RWPE1 (cell line): Measurements from ENCODE around the gene TNFAIP3.
A peak's percentile ranks its signal among the peaks of the same experiment; 100 is the strongest.
"Not testable (repeated sequence)": the region's sequence is repeated elsewhere in the genome, so short reads cannot be mapped to it uniquely, and the experiment has no call there.

ENCODE experiments used
- CTCF ChIA-PET: fragments of 350-600 bp; sonication (Branson Sonifier 250); formaldehyde crosslinking; extraction: SDS; loops from one replicate; lab custom pipeline; 2021; lab: Yijun Ruan, JAX
- POLR2A ChIA-PET: fragments of 400-600 bp; formaldehyde crosslinking; extraction: SDS; loops from one replicate; lab custom pipeline; 2020; ENCODE audit warnings: antibody characterized with exemption; ENCODE audit not compliant: low non-redundant PET; lab: Yijun Ruan, JAX
- DNase-seq: peaks from one replicate; pipeline ENCODE4 v3.0.0; 2012; ENCODE audit warnings: low spot score
- H3K27ac ChIP-seq: fragments of 450-650 bp; 2 replicates; pipeline ENCODE4 v1.5.1; 2017
- TF ChIP-seq, protein P1 (sequence below): fragments of 450-650 bp; conservative IDR thresholded peaks from 2 replicates; pipeline ENCODE4 v1.5.1; 2017; ENCODE audit warnings: low read depth, mild to moderate bottlenecking

The TNFAIP3 gene

DNA sequence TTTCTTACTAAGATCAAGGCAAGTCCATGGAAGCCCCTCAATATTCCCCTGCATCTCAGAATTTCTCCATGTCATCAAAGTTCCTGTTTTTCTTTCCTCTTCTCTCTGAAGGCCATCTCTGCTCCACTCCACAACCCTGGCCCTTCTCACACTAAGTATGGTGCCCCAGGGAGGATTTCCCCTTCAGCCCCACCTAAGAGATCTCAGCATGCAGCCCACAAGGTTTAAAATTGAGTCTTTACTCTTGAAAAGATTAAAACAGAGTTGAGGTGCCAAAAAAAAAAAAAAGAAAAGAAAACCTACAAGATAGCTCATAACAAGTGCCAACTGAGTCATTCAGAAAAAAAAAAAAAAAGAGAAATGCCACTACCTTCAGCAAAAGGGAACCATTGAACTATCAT lies 36.5 kb upstream of the TNFAIP3 start:
- ChIA-PET CTCF (interaction anchor here (0.7 kb wide), 1 partner anchor 242 kb away, joined by 5 read pairs; no protein-coding TSS in a partner anchor), POLR2A (no interaction called here)
- H3K27ac ChIP-seq, result no peak overlapping the region
- TF ChIP-seq, protein P1, sequence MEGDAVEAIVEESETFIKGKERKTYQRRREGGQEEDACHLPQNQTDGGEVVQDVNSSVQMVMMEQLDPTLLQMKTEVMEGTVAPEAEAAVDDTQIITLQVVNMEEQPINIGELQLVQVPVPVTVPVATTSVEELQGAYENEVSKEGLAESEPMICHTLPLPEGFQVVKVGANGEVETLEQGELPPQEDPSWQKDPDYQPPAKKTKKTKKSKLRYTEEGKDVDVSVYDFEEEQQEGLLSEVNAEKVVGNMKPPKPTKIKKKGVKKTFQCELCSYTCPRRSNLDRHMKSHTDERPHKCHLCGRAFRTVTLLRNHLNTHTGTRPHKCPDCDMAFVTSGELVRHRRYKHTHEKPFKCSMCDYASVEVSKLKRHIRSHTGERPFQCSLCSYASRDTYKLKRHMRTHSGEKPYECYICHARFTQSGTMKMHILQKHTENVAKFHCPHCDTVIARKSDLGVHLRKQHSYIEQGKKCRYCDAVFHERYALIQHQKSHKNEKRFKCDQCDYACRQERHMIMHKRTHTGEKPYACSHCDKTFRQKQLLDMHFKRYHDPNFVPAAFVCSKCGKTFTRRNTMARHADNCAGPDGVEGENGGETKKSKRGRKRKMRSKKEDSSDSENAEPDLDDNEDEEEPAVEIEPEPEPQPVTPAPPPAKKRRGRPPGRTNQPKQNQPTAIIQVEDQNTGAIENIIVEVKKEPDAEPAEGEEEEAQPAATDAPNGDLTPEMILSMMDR, result no peak
- no peak for DNase-seq

DNA sequence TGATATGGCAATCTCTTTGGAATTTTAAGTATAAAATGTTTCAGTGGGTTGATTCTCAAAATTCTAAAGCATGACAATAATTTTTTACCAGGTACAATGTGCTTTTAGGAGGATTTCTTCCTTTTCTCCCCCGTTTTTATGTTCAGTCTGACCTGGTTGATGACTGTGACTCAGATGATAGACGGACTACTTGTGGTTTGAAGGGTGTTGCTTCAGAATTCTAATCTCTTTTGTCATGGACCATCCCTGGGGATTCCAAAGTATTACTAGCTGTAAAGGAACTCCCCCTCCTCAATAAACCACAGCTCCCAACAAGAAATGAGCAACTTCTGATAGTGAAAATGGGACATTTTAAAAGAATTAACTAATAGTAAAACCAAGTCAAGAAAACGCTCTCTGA lies 34.9 kb upstream of the TNFAIP3 start:
- CTCF ChIA-PET, result no interaction called here
- DNase-seq, result peak; percentile 96
- no peak overlapping the region for H3K27ac ChIP-seq
- TF ChIP-seq, protein P1, result no peak
- POLR2A ChIA-PET, result no interaction called here

DNA sequence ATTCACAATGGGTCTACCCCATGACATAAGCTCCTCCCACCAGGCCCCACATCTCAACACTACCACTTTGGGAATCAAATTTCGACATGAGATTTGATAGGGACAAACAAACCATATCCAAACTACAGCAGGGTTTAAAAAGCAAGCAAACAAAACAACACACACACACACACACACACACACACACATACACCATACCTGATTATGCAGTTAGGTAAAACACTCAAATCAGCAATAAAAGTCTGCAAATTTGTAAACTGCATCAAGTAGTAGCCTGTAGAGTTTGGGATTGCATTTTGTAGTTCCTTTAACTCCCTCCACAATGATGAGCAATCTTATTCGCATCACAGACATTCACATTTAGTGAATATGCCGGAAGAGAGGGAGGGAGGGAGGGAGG lies 32.6 kb upstream of the TNFAIP3 start:
- POLR2A ChIA-PET, result no interaction called here

DNA sequence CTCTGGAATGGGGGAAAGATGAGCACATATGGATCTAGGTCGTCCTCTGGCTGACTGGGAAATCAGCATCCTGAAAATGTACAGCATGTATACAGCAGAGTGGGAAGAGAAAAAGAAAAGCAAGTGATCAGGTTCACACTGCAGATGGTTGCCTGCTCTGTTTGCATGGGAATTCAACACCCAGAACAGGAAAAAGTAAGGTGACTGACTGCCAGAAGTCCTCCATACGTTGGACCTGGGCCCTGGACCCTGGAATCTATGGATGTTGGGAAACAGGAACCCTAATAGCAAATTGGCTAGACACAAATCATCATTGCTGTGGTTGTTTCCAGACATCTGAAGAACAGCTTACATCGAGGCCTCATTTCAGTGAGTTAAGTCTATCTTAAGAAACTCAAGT lies 30.3 kb upstream of the TNFAIP3 start:
- ChIA-PET CTCF (interaction anchor here (0.7 kb wide), 1 partner anchor 107 kb away, joined by 3 read pairs; no protein-coding TSS in a partner anchor), POLR2A (no interaction called here)

More for the DNA sequence above, 32.6 kb upstream of the TNFAIP3 start:
- H3K27ac ChIP-seq, result no peak overlapping the region
- CTCF ChIA-PET, result interaction anchor here (0.6 kb wide), 1 partner anchor 570 kb away, joined by 3 read pairs; no protein-coding TSS in a partner anchor
- TF ChIP-seq, protein P1, result no peak
- DNase-seq, result no peak

DNA sequence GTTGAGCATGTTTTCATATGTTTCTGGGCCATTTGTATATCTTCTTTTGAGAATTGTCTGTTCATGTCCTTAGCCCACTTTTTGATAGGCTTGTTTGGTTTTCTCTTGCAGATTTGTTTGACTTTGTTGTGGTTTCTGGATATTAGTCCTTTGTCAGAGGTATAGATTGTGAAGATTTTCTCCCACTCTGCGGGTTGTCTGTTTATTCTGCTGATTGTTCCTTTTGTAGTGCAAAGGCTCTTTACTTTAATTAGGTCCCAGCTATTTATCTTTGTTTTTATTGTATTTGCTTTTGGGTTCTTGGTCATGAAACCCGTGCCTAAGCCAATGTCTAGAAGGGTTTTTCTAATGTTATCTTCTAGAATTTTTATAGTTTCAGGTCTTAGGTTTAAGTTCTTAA lies 29.0 kb upstream of the TNFAIP3 start:
- CTCF ChIA-PET, result not testable (repeated sequence)

More for the DNA sequence above, 30.3 kb upstream of the TNFAIP3 start:
- TF ChIP-seq, protein P1, result no peak
- no peak for DNase-seq
- no peak overlapping the region for H3K27ac ChIP-seq

DNA sequence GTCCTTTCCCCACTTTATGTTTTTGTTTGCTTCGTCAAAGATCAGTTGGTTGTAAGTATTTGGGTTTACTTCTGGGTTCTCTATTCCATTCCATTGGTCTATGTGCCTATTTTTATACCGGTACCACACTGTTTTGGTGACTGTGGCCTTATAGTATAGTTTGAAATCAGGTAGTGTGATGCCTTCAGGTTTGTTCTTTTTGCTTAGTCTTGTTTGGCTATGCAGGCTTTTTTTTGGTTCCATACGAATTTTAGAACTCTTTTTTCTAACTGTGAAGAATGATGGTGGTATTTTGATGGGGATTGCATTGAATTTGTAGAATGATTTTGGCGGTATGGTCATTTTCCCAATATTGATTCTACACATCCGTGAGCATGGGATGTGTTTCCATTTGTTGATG lies 28.5 kb upstream of the TNFAIP3 start:
- POLR2A ChIA-PET, CTCF ChIA-PET, DNase-seq, H3K27ac ChIP-seq: not testable (repeated sequence)

More for the DNA sequence above, 29.0 kb upstream of the TNFAIP3 start:
- H3K27ac ChIP-seq, DNase-seq, POLR2A ChIA-PET: not testable (repeated sequence)

DNA sequence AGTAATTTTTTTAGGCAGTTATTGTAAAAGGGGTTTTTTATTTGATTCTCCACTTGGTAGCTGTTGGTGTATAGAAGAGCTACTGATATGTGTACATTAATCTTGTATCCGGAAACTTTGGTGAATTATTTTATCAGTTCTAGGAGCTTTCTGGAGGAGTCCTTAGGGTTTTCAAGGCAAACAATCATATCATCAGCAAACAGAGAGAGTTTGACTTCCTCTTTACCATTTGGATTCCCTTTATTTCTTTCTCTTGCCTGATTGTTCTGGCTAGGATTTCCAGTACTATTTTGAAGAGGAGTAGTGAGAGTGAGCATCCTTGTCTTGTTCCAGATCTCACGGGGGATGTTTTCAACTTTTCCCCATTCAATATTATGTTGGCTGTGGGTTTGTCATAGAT lies 28.0 kb upstream of the TNFAIP3 start:
- POLR2A ChIA-PET, result no interaction called here
- CTCF ChIA-PET, result no interaction called here
- DNase-seq, result no peak
- TF ChIP-seq, protein P1, result no peak
- H3K27ac ChIP-seq, result no peak overlapping the region

DNA sequence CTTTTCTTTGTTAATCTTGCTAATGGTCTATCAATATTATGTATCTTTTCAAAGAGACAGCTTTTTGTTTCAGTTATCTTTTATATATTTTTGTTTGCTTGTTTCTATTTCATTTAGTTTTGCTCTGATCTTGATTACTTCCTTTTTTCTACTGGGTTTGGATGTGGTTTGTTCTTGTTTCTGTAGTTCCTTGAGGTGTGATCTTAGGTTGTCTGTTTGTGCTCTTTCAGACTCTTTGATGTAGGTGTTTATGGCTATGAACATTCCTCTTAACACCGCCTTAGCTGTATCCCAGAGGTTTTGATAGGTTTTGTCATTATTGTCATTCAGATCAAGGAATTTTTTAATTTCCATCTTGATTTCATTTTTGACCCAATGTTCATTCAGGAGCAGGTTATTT lies 26.8 kb upstream of the TNFAIP3 start:
- DNase-seq, result no peak
- TF ChIP-seq, protein P1, result no peak
- POLR2A ChIA-PET, result no interaction called here
- H3K27ac ChIP-seq, result no peak overlapping the region
- CTCF ChIA-PET, result no interaction called here
